IPS-18a (cell line): Measurements from ENCODE around the gene SUN1.

Source experiments
- H3K27ac ChIP-seq: one replicate; pipeline ENCODE4 v1.5.1; 2013; ENCODE audit warnings: low read length
- H3K27me3 ChIP-seq: one replicate; pipeline ENCODE4 v1.6.1; 2013; ENCODE audit warnings: mild to moderate bottlenecking, low read length; ENCODE audit not compliant: control insufficient read depth, insufficient read depth
- H3K36me3 ChIP-seq: one replicate; pipeline ENCODE4 v1.6.1; 2013; ENCODE audit warnings: low read depth, low read length; ENCODE audit not compliant: control insufficient read depth
- H3K4me1 ChIP-seq: one replicate; pipeline ENCODE4 v1.6.1; 2013; ENCODE audit warnings: low read depth, low read length; ENCODE audit not compliant: control insufficient read depth
- H3K4me3 ChIP-seq: one replicate; pipeline ENCODE4 v1.5.1; 2013; ENCODE audit warnings: low read length
- H3K9ac ChIP-seq: one replicate; pipeline ENCODE4 v1.6.1; 2013; ENCODE audit warnings: mild to moderate bottlenecking, low read length, moderate library complexity
- H3K9me3 ChIP-seq: one replicate; pipeline ENCODE4 v1.6.1; 2013; ENCODE audit warnings: low read depth, low read length; ENCODE audit not compliant: control insufficient read depth

Gene SUN1

GRCh38 chr7:853366-854117 is 21.3 kb downstream of the SUN1 start:
- no peaks in the 10 kb centered on the region for H3K27me3 ChIP-seq
- H3K9me3 ChIP-seq: no peaks in the 10 kb centered on the region
- no peak overlapping the region for H3K27ac ChIP-seq
- no peak overlapping the region for H3K4me3 ChIP-seq
- no peak overlapping the region for H3K9ac ChIP-seq
- peaks cover 71% of the 10 kb centered on the region for H3K36me3 ChIP-seq
- H3K4me1 ChIP-seq: no peaks in the 10 kb centered on the region

GRCh38 chr7:854118-854775 is 22.0 kb downstream of the SUN1 start:
- Histone ChIP-seq H3K9ac (no peak overlapping the region), H3K36me3 (peaks cover 72% of the 10 kb centered on the region), H3K27ac (no peak overlapping the region)

GRCh38 chr7:855686-856369 is 23.6 kb downstream of the SUN1 start:
- peaks cover 81% of the 10 kb centered on the region for H3K36me3 ChIP-seq

More at GRCh38 chr7:854118-854775, 22.0 kb downstream of the SUN1 start:
- Histone ChIP-seq H3K4me3 (no peak overlapping the region), H3K27me3 (no peaks in the 10 kb centered on the region), H3K9me3 (no peaks in the 10 kb centered on the region), H3K4me1 (no peaks in the 10 kb centered on the region)

GRCh38 chr7:856444-857095 is 24.3 kb downstream of the SUN1 start:
- Histone ChIP-seq H3K27me3 (no peaks in the 10 kb centered on the region), H3K4me1 (no peaks in the 10 kb centered on the region), H3K9me3 (no peaks in the 10 kb centered on the region), H3K4me3 (no peak overlapping the region), H3K27ac (no peak overlapping the region), H3K36me3 (peaks cover 84% of the 10 kb centered on the region), H3K9ac (no peak overlapping the region)

More at GRCh38 chr7:855686-856369, 23.6 kb downstream of the SUN1 start:
- no peaks in the 10 kb centered on the region for H3K9me3 ChIP-seq
- no peak overlapping the region for H3K27ac ChIP-seq
- no peaks in the 10 kb centered on the region for H3K27me3 ChIP-seq
- H3K9ac ChIP-seq: no peak overlapping the region
- H3K4me1 ChIP-seq: no peaks in the 10 kb centered on the region
- H3K4me3 ChIP-seq: no peak overlapping the region

GRCh38 chr7:857661-858060 is 25.4 kb downstream of the SUN1 start:
- H3K27ac ChIP-seq: no peak overlapping the region
- no peaks in the 10 kb centered on the region for H3K4me1 ChIP-seq
- H3K9me3 ChIP-seq: no peaks in the 10 kb centered on the region
- no peak overlapping the region for H3K9ac ChIP-seq
- H3K27me3 ChIP-seq: no peaks in the 10 kb centered on the region
- no peak overlapping the region for H3K4me3 ChIP-seq
- peaks cover 86% of the 10 kb centered on the region for H3K36me3 ChIP-seq

- H3K4me1 ChIP-seq: no peaks in the 10 kb centered on the region
- no peak overlapping the region for H3K27ac ChIP-seq
- peaks cover 75% of the 10 kb centered on the region for H3K36me3 ChIP-seq
- H3K9me3 ChIP-seq: no peaks in the 10 kb centered on the region
- H3K4me3 ChIP-seq: no peak overlapping the region
- no peak overlapping the region for H3K9ac ChIP-seq
- no peaks in the 10 kb centered on the region for H3K27me3 ChIP-seq
Observed at GRCh38 chr7:859359-860030, 27.2 kb downstream of the SUN1 start.

- Histone ChIP-seq H3K27ac (no peak overlapping the region), H3K4me3 (no peak overlapping the region), H3K27me3 (no peaks in the 10 kb centered on the region), H3K9ac (no peak overlapping the region), H3K4me1 (no peaks in the 10 kb centered on the region), H3K36me3 (peaks cover 71% of the 10 kb centered on the region), H3K9me3 (no peaks in the 10 kb centered on the region)
Observed at GRCh38 chr7:860149-860548, 27.9 kb downstream of the SUN1 start.

- H3K4me1 ChIP-seq: no peaks in the 10 kb centered on the region
- H3K9me3 ChIP-seq: no peaks in the 10 kb centered on the region
- H3K4me3 ChIP-seq: no peak overlapping the region
- no peak overlapping the region for H3K9ac ChIP-seq
- no peaks in the 10 kb centered on the region for H3K27me3 ChIP-seq
- peaks cover 75% of the 10 kb centered on the region for H3K36me3 ChIP-seq
- no peak overlapping the region for H3K27ac ChIP-seq
Observed at GRCh38 chr7:861222-861621, 28.9 kb downstream of the SUN1 start.

GRCh38 chr7:862157-862556 is 29.9 kb downstream of the SUN1 start:
- Histone ChIP-seq H3K4me1 (no peaks in the 10 kb centered on the region), H3K9me3 (no peaks in the 10 kb centered on the region), H3K27me3 (no peaks in the 10 kb centered on the region), H3K36me3 (peaks cover 67% of the 10 kb centered on the region), H3K27ac (no peak overlapping the region), H3K9ac (no peak overlapping the region), H3K4me3 (no peak overlapping the region)

- H3K4me1 ChIP-seq: no peaks in the 10 kb centered on the region
- no peak overlapping the region for H3K4me3 ChIP-seq
- no peak overlapping the region for H3K9ac ChIP-seq
- no peak overlapping the region for H3K27ac ChIP-seq
- H3K27me3 ChIP-seq: no peaks in the 10 kb centered on the region
- H3K36me3 ChIP-seq: peaks cover 70% of the 10 kb centered on the region
- no peaks in the 10 kb centered on the region for H3K9me3 ChIP-seq
Observed at GRCh38 chr7:863106-863505, 30.8 kb downstream of the SUN1 start.

- H3K9ac ChIP-seq: no peak overlapping the region
- no peak overlapping the region for H3K4me3 ChIP-seq
- no peaks in the 10 kb centered on the region for H3K9me3 ChIP-seq
- no peaks in the 10 kb centered on the region for H3K4me1 ChIP-seq
- peaks cover 58% of the 10 kb centered on the region for H3K36me3 ChIP-seq
- H3K27ac ChIP-seq: no peak overlapping the region
- no peaks in the 10 kb centered on the region for H3K27me3 ChIP-seq
Observed at GRCh38 chr7:865921-866320, 33.6 kb downstream of the SUN1 start.
